ENCODE results near the gene PAK6. TPM values are rescaled to one million over a fixed set of nuclear protein-coding genes. Genes with fewer than 3 reads are reported as not detected.

The PAK6 gene
- total and polyA plus RNA-seq, 11 donors: 0.93 to 17.4 (median 7.6) TPM

DNA sequence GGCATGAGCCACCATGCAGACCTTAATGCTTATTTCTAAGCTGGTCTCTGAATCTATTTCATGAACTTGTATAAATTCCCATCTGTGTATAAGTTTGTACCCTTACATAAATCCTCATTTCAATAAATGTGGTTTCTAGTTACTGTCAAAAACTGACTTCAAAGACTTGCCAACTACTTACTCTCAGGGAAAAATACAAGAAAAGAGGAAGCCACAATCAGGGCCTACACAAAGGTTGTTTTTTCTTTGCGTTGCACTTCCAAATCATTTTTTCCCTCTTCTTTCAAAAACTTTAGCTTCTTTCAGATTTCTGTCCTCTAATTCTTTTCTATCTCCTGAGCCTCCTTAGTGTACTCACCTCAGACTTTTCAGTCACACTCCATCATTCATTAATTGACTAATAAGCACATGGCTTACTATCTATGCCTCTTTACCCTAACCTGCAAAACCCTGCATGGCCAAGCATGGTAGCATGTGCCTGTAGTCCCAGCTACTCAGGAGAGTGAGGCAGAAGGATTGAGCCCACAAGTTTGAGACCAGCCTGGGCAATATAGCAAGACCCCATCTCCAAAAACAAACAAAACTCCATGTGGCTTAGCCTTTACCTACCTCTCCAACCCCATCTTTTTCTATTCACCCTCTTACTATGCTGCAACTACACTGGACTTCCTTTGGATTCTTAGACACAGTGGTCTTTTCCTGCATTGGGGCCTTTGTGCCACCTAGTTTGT is 40.3 kb upstream of the PAK6 start:
- Histone ChIP-seq H3K36me3 (no peaks in the 10 kb centered on the region), H3K4me3 (no peak overlapping the region), H3K9me3 (no peaks in the 10 kb centered on the region), H3K4me1 (no peaks in the 10 kb centered on the region), H3K27me3 (no peaks in the 10 kb centered on the region), H3K27ac (no peak overlapping the region)
- WGBS, 4 donors: 85 to 98% (median 93%) methylated on average over 1 of the region's 1 CpG
- ATAC-seq (no peak), DNase-seq (no peak)
- intact Hi-C loops (cut with DNase I): no loop called here
- TF ChIP-seq POLR2A (IDR thresholded peaks at IDR 0.05): no peak
- TF ChIP-seq, protein P1, sequence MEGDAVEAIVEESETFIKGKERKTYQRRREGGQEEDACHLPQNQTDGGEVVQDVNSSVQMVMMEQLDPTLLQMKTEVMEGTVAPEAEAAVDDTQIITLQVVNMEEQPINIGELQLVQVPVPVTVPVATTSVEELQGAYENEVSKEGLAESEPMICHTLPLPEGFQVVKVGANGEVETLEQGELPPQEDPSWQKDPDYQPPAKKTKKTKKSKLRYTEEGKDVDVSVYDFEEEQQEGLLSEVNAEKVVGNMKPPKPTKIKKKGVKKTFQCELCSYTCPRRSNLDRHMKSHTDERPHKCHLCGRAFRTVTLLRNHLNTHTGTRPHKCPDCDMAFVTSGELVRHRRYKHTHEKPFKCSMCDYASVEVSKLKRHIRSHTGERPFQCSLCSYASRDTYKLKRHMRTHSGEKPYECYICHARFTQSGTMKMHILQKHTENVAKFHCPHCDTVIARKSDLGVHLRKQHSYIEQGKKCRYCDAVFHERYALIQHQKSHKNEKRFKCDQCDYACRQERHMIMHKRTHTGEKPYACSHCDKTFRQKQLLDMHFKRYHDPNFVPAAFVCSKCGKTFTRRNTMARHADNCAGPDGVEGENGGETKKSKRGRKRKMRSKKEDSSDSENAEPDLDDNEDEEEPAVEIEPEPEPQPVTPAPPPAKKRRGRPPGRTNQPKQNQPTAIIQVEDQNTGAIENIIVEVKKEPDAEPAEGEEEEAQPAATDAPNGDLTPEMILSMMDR (IDR thresholded peaks at IDR 0.05): no peak

DNA sequence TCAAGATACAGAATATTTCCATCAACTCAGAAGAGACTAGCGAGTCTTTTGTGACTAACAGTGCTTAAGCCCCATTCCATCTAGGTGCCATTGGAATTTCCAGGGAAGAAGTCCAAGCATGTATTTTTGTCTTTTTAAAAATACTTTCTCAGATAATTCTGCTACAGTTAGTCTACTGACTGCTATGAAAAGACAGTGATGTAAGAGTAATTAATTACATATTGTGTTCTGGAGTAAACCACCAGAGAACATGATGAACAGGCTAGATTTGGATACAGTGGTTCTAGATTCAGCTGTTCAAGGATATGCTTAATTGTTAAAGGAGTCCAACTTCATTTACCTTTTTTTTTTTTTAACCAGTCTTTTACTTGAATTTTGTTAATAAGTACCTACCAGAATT is 34.8 kb upstream of the PAK6 start:
- ATAC-seq (no peak), DNase-seq (no peak)
- no peak for TF ChIP-seq POLR2A (IDR thresholded peaks at IDR 0.05)
- TF ChIP-seq, protein P1 (IDR thresholded peaks at IDR 0.05): no peak
- Histone ChIP-seq H3K9me3 (no peaks in the 10 kb centered on the region), H3K4me1 (no peaks in the 10 kb centered on the region), H3K27me3 (no peaks in the 10 kb centered on the region), H3K36me3 (peaks cover 0 to 10% (median 0%) of the 10 kb centered on the region in 9 donors), H3K27ac (no peak overlapping the region), H3K4me3 (no peak overlapping the region)
- 63 to 68% (median 66%) methylated on average over 1 of the region's 1 CpG for WGBS, 4 donors
- intact Hi-C loops (cut with DNase I): no loop called here

DNA sequence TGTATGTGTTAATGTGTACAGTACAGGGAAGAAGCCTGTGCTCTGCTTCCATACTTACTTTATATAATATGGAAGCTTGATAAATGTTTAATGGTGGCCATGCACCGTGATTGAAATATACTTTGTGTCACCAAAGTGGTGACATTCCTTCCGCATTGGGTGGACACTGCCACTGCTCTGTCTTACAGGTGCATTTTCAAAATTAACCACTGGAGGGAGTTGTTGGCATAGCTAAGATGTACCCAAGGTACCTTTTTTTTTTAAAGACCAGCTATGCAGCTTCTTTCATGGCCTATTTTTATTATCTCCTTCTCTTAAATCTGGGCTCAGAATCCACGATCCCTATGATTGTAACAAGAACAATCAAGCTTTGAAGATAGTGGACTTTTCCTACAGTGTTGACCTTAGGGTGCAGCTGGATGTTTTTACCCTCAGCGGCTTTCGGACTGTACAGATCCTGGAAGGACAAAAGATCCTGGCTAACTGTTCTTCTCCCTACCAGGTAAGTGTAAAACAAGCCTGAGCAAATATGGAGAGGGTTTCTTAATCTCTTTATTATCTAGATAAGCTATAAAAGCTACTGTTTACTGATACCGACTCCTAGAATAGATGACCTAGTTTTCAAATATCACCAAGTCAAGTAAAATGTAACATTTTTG is 21.6 kb upstream of the PAK6 start:
- no peaks in the 10 kb centered on the region for H3K4me1 ChIP-seq
- peak in 2 of 5 donors; percentile 39 to 52 for DNase-seq
- 53 to 60% (median 54%) methylated on average over 6 of the region's 6 CpGs for WGBS, 4 donors
- H3K27ac ChIP-seq: no peak overlapping the region
- H3K4me3 ChIP-seq: no peak overlapping the region
- peaks cover 0 to 12% (median 0%) of the 10 kb centered on the region in 9 donors for H3K36me3 ChIP-seq
- ATAC-seq: peak; percentile 78 to 87 (median 84)
- H3K9me3 ChIP-seq: no peaks in the 10 kb centered on the region
- TF ChIP-seq POLR2A (IDR thresholded peaks at IDR 0.05): no peak
- TF ChIP-seq, protein P1 (IDR thresholded peaks at IDR 0.05): peak; percentile 73 to 91 (median 87)
- no peaks in the 10 kb centered on the region for H3K27me3 ChIP-seq
- intact Hi-C loops (cut with DNase I): loop anchor here in 9 of 10 donors (1.0 to 5.0 kb wide), 6 partner anchors 57 to 175 kb away; no protein-coding TSS in a partner anchor

DNA sequence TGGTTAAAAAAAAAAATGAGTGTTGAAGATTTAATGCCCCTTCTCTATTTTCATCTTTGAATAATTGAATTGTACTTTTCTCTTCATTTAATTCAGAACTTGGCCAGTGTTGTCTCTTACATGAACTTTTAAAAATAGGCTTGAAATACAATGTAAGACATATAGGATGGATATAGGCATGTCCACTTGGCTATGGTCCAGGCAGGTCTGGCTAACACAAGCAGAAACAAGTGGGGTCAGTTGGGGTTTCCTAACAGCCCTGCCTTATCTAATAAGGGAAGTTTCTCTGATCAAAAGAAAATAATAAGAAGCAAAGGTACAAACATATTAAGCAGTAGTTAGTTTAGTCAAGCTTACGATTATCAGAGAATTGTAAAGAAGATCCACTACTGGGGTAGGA is 19.1 kb upstream of the PAK6 start:
- no peak overlapping the region for H3K27ac ChIP-seq
- no peak for DNase-seq
- no peaks in the 10 kb centered on the region for H3K27me3 ChIP-seq
- no peak overlapping the region for H3K4me3 ChIP-seq
- 85 to 96% (median 90%) methylated on average over 1 of the region's 1 CpG for WGBS, 4 donors
- ATAC-seq: no peak
- H3K9me3 ChIP-seq: no peaks in the 10 kb centered on the region
- H3K36me3 ChIP-seq: no peaks in the 10 kb centered on the region
- no peak for TF ChIP-seq POLR2A (IDR thresholded peaks at IDR 0.05)
- TF ChIP-seq, protein P1 (IDR thresholded peaks at IDR 0.05): no peak
- intact Hi-C loops (cut with DNase I): loop anchor here in 7 of 10 donors (2.0 to 10.0 kb wide), 4 partner anchors 55 to 205 kb away; no protein-coding TSS in a partner anchor
- H3K4me1 ChIP-seq: no peaks in the 10 kb centered on the region

Data from heart left ventricle (tissue), 16 donors.